ENCODE data around the gene TSPAN33.
A peak's percentile ranks its signal among the peaks of the same experiment; 100 is the strongest.

The TSPAN33 gene

DNA sequence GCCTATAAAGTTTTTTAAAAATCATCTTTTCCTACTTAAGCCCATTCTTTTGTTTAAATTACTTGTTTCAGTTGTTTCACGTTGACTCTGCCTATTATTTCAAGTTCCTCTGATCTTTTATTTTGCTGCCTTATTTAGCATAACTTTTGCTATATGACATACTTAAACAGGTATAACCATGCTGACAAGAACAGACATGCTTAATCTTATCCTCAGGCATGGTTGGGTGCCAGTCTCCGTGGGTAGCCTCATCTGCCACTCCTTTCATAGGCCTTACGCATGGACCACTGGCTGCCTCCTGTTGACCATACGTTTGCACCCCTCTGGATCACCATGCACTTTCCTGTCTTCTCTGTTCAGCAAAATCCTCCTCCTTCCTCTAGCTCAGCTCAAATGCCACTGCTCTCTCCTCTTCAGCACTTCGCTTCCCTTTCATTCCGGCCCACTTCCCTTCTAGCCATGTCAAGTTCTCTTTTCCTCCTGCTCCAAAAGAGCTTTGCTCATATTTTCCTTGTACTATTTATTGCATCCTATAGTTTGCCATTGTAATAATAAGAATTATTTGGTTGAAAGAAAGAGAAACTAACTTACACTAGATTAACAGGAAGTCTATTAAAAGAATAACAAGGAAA is 10.0 kb upstream of the TSPAN33 start:
- no peak for DNase-seq (ENCODE audit: low read depth)
- no peak for TF ChIP-seq CTCF (IDR thresholded peaks at IDR 0.05; ENCODE audit: control insufficient read depth, insufficient read depth, low read depth, low read length, missing control alignments)
- H3K4me3 ChIP-seq (ENCODE audit: control insufficient read depth, low read depth, low read length), result no peak overlapping the region

- TF ChIP-seq CTCF (IDR thresholded peaks at IDR 0.05; ENCODE audit: control insufficient read depth, insufficient read depth, low read depth, low read length, missing control alignments), result no peak
- DNase-seq (ENCODE audit: low read depth), result no peak
- H3K4me3 ChIP-seq (ENCODE audit: control insufficient read depth, low read depth, low read length), result no peak overlapping the region
Observed at GRCh38 chr7:129136887-129137642, 7.4 kb upstream of the TSPAN33 start.

GRCh38 chr7:129143724-129144094 is 798 bp upstream of the TSPAN33 start:
- H3K4me3 ChIP-seq (ENCODE audit: control insufficient read depth, low read depth, low read length), result no peak overlapping the region
- DNase-seq (ENCODE audit: low read depth), result no peak
- TF ChIP-seq CTCF (IDR thresholded peaks at IDR 0.05; ENCODE audit: control insufficient read depth, insufficient read depth, low read depth, low read length, missing control alignments), result no peak

DNA sequence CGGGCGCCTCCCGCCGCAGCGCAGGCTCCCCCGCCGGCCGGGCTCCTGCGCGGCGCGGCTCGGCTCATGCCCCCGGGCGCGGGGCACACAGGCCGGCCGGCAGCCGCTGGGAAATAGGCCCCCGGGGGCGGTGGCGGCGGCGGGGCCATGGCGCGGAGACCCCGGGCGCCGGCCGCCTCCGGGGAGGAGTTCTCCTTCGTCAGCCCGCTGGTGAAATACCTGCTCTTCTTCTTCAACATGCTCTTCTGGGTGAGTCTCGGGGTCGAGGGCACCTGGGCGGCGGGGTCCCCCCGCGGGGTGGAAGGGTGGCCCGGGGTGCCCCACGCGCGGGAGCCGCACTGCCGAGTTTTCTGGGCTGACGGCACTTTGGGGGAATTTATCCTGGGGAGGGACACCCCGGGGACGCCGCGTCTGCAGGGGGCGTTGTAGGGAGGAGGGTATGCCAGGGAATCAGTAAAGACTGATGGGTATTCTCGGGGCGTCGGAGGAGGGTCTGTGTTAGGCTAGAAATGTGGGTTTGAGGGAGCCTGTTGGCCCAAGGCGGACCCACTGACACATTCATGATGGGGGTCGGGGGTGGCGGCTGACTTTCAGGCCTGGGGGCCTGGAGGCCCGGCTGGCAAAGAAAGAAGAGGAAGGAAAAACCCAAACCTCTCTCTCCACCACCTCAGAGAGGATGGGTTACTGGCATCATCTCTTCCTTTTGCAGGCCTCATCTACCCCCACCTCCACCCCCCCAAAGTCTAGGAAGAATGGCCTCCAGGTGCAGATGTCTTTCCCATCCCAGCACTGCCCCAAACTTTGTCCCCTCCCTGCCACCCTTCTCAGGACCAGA is 544 bp downstream of the TSPAN33 start:
- no peak overlapping the region for H3K4me3 ChIP-seq (ENCODE audit: control insufficient read depth, low read depth, low read length)
- peak; percentile 5 for TF ChIP-seq CTCF (IDR thresholded peaks at IDR 0.05; ENCODE audit: control insufficient read depth, insufficient read depth, low read depth, low read length, missing control alignments)
- no peak for DNase-seq (ENCODE audit: low read depth)

DNA sequence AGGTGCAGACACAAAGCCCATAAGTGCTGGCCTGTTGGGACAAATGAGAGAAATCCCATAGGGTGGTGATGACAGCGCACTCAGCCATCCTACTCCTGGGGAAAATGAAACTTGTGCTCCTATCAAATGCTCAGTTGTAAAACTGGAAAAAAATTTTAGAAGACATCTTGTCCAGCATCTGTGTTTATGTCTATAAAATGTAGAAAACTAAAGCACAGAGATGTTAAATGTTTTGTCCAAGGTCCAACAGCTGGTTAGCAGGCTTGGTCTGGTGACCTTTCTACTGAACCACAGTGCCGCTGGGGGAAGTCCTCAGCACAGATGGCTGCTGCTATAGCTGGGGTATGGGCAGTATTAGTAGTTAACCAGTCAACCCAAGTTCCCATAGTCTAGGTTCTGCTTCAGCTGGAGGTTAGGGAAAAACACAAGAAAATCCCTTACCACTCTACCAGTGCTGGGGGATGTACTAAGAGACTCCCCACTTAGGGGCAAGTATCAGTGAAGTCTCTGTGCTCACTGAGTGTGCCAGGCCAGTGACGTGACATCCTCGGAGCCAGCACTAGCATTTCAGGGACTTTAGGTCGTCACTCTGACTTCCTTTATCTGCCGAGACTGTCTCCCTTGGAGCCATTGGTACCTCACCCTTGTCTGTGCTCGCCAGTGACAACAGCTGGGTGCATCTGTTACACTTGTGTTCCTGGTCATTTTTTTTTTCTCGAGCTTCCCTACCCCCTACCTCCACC is 1.9 kb downstream of the TSPAN33 start:
- no peak overlapping the region for H3K4me3 ChIP-seq (ENCODE audit: control insufficient read depth, low read depth, low read length)
- TF ChIP-seq CTCF (IDR thresholded peaks at IDR 0.05; ENCODE audit: control insufficient read depth, insufficient read depth, low read depth, low read length, missing control alignments), result no peak
- no peak for DNase-seq (ENCODE audit: low read depth)

- no peak for TF ChIP-seq CTCF (IDR thresholded peaks at IDR 0.05; ENCODE audit: control insufficient read depth, insufficient read depth, low read depth, low read length, missing control alignments)
- no peak for DNase-seq (ENCODE audit: low read depth)
- H3K4me3 ChIP-seq (ENCODE audit: control insufficient read depth, low read depth, low read length), result no peak overlapping the region
Observed at GRCh38 chr7:129147731-129148130, 3.2 kb downstream of the TSPAN33 start.

All from AG09309 (cell line).